Measurements from ENCODE around the gene RNF11. TPM values are rescaled to one million over a fixed set of nuclear protein-coding genes. Genes with fewer than 3 reads are reported as not detected.

RNF11 gene
- polyA plus RNA-seq, 2 of the 4 experiments (the other 2 are of a cell fraction), result 28.5 to 56.8 TPM

DNA sequence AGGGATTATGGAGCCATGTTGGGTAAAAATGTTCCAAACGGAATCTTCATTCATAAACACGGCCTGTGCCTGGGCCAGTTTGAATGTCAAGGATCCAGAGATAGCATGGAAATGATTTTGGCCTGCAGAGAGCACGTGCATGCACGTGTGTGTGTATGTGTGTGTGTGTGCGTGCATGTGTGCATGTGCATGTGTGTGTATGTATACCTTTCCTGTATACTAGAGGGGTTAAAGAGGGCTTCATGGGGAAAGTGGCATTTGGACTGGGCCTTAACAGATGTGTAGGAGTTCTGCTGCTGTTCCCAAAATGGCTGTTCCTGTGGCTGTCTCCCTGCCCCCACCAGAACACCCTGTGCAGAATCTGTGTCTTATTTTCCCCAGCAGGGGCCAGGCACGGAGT is 72.6 kb downstream of the RNF11 start:
- no peaks in the 10 kb centered on the region for H3K9me3 ChIP-seq

GRCh38 chr1:51309291-51309690 is 73.2 kb downstream of the RNF11 start:
- ChIA-PET CTCF (interaction anchor here (0.7 to 1.5 kb wide), 2 partner anchors 11 to 12 kb away, joined by 3 to 5 read pairs; no protein-coding TSS in a partner anchor), POLR2A (no interaction called here)
- TF ChIP-seq, protein P1, sequence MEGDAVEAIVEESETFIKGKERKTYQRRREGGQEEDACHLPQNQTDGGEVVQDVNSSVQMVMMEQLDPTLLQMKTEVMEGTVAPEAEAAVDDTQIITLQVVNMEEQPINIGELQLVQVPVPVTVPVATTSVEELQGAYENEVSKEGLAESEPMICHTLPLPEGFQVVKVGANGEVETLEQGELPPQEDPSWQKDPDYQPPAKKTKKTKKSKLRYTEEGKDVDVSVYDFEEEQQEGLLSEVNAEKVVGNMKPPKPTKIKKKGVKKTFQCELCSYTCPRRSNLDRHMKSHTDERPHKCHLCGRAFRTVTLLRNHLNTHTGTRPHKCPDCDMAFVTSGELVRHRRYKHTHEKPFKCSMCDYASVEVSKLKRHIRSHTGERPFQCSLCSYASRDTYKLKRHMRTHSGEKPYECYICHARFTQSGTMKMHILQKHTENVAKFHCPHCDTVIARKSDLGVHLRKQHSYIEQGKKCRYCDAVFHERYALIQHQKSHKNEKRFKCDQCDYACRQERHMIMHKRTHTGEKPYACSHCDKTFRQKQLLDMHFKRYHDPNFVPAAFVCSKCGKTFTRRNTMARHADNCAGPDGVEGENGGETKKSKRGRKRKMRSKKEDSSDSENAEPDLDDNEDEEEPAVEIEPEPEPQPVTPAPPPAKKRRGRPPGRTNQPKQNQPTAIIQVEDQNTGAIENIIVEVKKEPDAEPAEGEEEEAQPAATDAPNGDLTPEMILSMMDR (IDR thresholded peaks at IDR 0.05), result no peak
- TF ChIP-seq ESRRA (IDR thresholded peaks at IDR 0.05; ENCODE audit: borderline replicate concordance, low read length) (no peak), RARB (CRISPR knock-in tag; IDR thresholded peaks at IDR 0.05) (no peak), SMC3 (IDR thresholded peaks at IDR 0.05) (no peak), NR3C1 (IDR thresholded peaks at IDR 0.05) (no peak), HDAC2 (IDR thresholded peaks at IDR 0.05) (no peak), ZNF302 (CRISPR knock-in tag; IDR thresholded peaks at IDR 0.05) (no peak), BHLHE40 (IDR thresholded peaks at IDR 0.05; ENCODE audit: low read depth, low read length) (no peak), HMGXB4 (CRISPR knock-in tag; IDR thresholded peaks at IDR 0.05; ENCODE audit: borderline replicate concordance) (no peak), HOXB5 (CRISPR knock-in tag; IDR thresholded peaks at IDR 0.05) (no peak), MAX (IDR thresholded peaks at IDR 0.05) (no peak), HEYL (CRISPR knock-in tag; IDR thresholded peaks at IDR 0.05) (no peak), GATA3 (IDR thresholded peaks at IDR 0.05; ENCODE audit: borderline replicate concordance) (no peak), JUN (IDR thresholded peaks at IDR 0.05) (no peak), PHF8 (IDR thresholded peaks at IDR 0.05; ENCODE audit: borderline replicate concordance, low read depth) (no peak)
- Histone ChIP-seq H3K4me2 (no peak overlapping the region), H3K27ac (peak overlapping the region in 1 of 2 experiments; percentile 21; a peak in 2 of 6 replicates), H3K4me3 (no peak overlapping the region), H3K4me1 (peaks cover 43% of the 10 kb centered on the region), H3K9me3 (no peaks in the 10 kb centered on the region)
- DNase-seq (ENCODE audit: low read depth in 1 of 2, low spot score in 1 of 2), result no peak
- no peak for ATAC-seq
- no peak for FAIRE-seq
- 71% methylated on average over 8 of the region's 8 CpGs for WGBS (ENCODE audit: missing lambda C conversion rate)

More for the DNA sequence above, 72.6 kb downstream of the RNF11 start:
- no peak overlapping the region for H3K4me3 ChIP-seq
- no peak for FAIRE-seq
- H3K4me1 ChIP-seq, result peaks cover 42% of the 10 kb centered on the region
- H3K4me2 ChIP-seq, result no peak overlapping the region
- DNase-seq (ENCODE audit: low read depth in 1 of 2, low spot score in 1 of 2), result no peak
- ATAC-seq, result no peak
- whole genome bisulfite sequencing (ENCODE audit: missing lambda C conversion rate), result 83% methylated on average over 6 of the region's 6 CpGs
- ChIA-PET POLR2A (no interaction called here), CTCF (interaction anchor here (4.4 kb wide), 1 partner anchor 13 kb away, joined by 38 read pairs; no protein-coding TSS in a partner anchor)
- TF ChIP-seq, protein P2, sequence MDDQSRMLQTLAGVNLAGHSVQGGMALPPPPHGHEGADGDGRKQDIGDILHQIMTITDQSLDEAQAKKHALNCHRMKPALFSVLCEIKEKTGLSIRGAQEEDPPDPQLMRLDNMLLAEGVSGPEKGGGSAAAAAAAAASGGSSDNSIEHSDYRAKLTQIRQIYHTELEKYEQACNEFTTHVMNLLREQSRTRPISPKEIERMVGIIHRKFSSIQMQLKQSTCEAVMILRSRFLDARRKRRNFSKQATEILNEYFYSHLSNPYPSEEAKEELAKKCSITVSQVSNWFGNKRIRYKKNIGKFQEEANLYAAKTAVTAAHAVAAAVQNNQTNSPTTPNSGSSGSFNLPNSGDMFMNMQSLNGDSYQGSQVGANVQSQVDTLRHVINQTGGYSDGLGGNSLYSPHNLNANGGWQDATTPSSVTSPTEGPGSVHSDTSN (IDR thresholded peaks at IDR 0.05), result no peak
- TF ChIP-seq ZNF302 (CRISPR knock-in tag; IDR thresholded peaks at IDR 0.05), result no peak
- no peak for TF ChIP-seq MYC (IDR thresholded peaks at IDR 0.05; ENCODE audit: borderline replicate concordance, low read length)
- TF ChIP-seq HDAC2 (IDR thresholded peaks at IDR 0.05), result no peak
- TF ChIP-seq JUN (IDR thresholded peaks at IDR 0.05), result no peak
- no peak for TF ChIP-seq JUNB (IDR thresholded peaks at IDR 0.05)
- no peak for TF ChIP-seq ZFP36 (IDR thresholded peaks at IDR 0.05; ENCODE audit: borderline replicate concordance, partially characterized antibody)
- TF ChIP-seq HOXB5 (CRISPR knock-in tag; IDR thresholded peaks at IDR 0.05), result no peak
- TF ChIP-seq POLR2A (IDR thresholded peaks at IDR 0.05; ENCODE audit: low read length), result no peak
- no peak for TF ChIP-seq MAZ (IDR thresholded peaks at IDR 0.05; ENCODE audit: borderline replicate concordance, low read depth, low read length)
- no peak for TF ChIP-seq PHF8 (IDR thresholded peaks at IDR 0.05; ENCODE audit: borderline replicate concordance, low read depth)
- TF ChIP-seq NFE2L2 (conservative IDR thresholded peaks at IDR 0.05; ENCODE audit: low read length), result no peak
- H3K27ac ChIP-seq, result no peak overlapping the region; a peak in 2 of 6 replicates
